HepG2 (cell line): ENCODE measurements around the gene DDAH2. TPM values are rescaled to one million over a fixed set of nuclear protein-coding genes. Genes with fewer than 3 reads are reported as not detected.

Experiments
- AFF4 ChIP-seq: sonication (generic); formaldehyde crosslinking; IDR thresholded peaks from 2 replicates; pipeline ENCODE4 v1.4.0; 2020; ENCODE audit warnings: missing genetic modification reagents
- AKAP8 ChIP-seq: sonication (generic); formaldehyde crosslinking; IDR thresholded peaks from 2 replicates; pipeline ENCODE4 v1.5.1; 2020; ENCODE audit warnings: mild to moderate bottlenecking, missing genetic modification reagents
- BCL6 ChIP-seq: IDR thresholded peaks from 2 replicates; pipeline ENCODE4 v1.6.1; 2016; ENCODE audit warnings: missing genetic modification reagents, missing compliant biosample characterization
- CBX5 ChIP-seq: sonication (generic); formaldehyde crosslinking; IDR thresholded peaks from 2 replicates; pipeline ENCODE4 v1.4.0; 2020; ENCODE audit warnings: missing genetic modification reagents, borderline replicate concordance
- CEBPB ChIP-seq: IDR thresholded peaks from 2 replicates; pipeline ENCODE4 v1.6.1; 2011; ENCODE audit warnings: low read depth, low read length, improper control_type of control experiment, borderline replicate concordance
- FLYWCH1 ChIP-seq: sonication (generic); formaldehyde crosslinking; IDR thresholded peaks from 2 replicates; pipeline ENCODE4 v1.8.1; 2023; ENCODE audit warnings: mild to moderate bottlenecking, missing genetic modification reagents
- HMGA1 ChIP-seq: sonication (generic); formaldehyde crosslinking; conservative IDR thresholded peaks from 2 replicates; pipeline ENCODE4 v1.4.0; 2020; ENCODE audit warnings: missing genetic modification reagents
- KLF11 ChIP-seq: IDR thresholded peaks from 2 replicates; pipeline ENCODE4 v1.6.1; 2016; ENCODE audit warnings: missing compliant biosample characterization
- KMT2A ChIP-seq: sonication (generic); formaldehyde crosslinking; IDR thresholded peaks from 2 replicates; pipeline ENCODE4 v1.4.0; 2020; ENCODE audit warnings: missing genetic modification reagents
- MIER3 ChIP-seq: IDR thresholded peaks from 2 replicates; pipeline ENCODE4 v1.6.1; 2016; ENCODE audit warnings: missing compliant biosample characterization, borderline replicate concordance
- NCOR1 ChIP-seq: fragments of 200-600 bp; sonication (generic); IDR thresholded peaks from 2 replicates; pipeline ENCODE4 v1.7.0; 2017; ENCODE audit warnings: antibody characterized with exemption, low read length, borderline replicate concordance
- NFE2 ChIP-seq: sonication (generic); formaldehyde crosslinking; IDR thresholded peaks from 2 replicates; pipeline ENCODE4 v1.4.0; 2020; ENCODE audit warnings: missing genetic modification reagents
- PHF5A ChIP-seq: IDR thresholded peaks from one replicate; pipeline ENCODE4 v1.6.1; 2018; ENCODE audit warnings: low read depth, missing genetic modification reagents; ENCODE audit not compliant: unreplicated experiment
- RBM39 ChIP-seq: fragments of 200-400 bp; formaldehyde crosslinking; IDR thresholded peaks from one replicate; pipeline ENCODE4 v1.6.1; 2018; ENCODE audit warnings: antibody characterized with exemption, mild to moderate bottlenecking, low read depth, low read length; ENCODE audit not compliant: poor library complexity, severe bottlenecking
- TEAD3 ChIP-seq: optimal IDR thresholded peaks from 2 replicates; pipeline ENCODE3; 2016; ENCODE audit warnings: borderline replicate concordance
- ZEB1 ChIP-seq: IDR thresholded peaks from 2 replicates; pipeline ENCODE4 v1.6.1; 2012; ENCODE audit warnings: mild to moderate bottlenecking, low read depth, inconsistent platforms; ENCODE audit not compliant: insufficient replicate concordance
- ZFX ChIP-seq: sonication (generic); formaldehyde crosslinking; IDR thresholded peaks from 2 replicates; pipeline ENCODE4 v1.4.0; 2020; ENCODE audit warnings: mild to moderate bottlenecking, low read depth, missing genetic modification reagents, moderate library complexity
- ZNF121 ChIP-seq: sonication (generic); formaldehyde crosslinking; IDR thresholded peaks from 2 replicates; pipeline ENCODE4 v1.5.0; 2020; ENCODE audit warnings: mild to moderate bottlenecking, missing genetic modification reagents
- ZNF180 ChIP-seq: sonication (generic); formaldehyde crosslinking; IDR thresholded peaks from 2 replicates; pipeline ENCODE4 v1.4.0; 2020; ENCODE audit warnings: low read depth, missing genetic modification reagents, borderline replicate concordance
- ZNF224 ChIP-seq: sonication (generic); formaldehyde crosslinking; IDR thresholded peaks from 2 replicates; pipeline ENCODE4 v1.5.0; 2020; ENCODE audit warnings: mild to moderate bottlenecking, missing genetic modification reagents
- ZNF292 ChIP-seq: sonication (generic); formaldehyde crosslinking; IDR thresholded peaks from 2 replicates; pipeline ENCODE4 v1.8.1; 2022; ENCODE audit warnings: mild to moderate bottlenecking, low read depth, missing genetic modification reagents, borderline replicate concordance
- ZNF329 ChIP-seq: sonication (generic); formaldehyde crosslinking; IDR thresholded peaks from 2 replicates; pipeline ENCODE4 v1.9.0; 2021; ENCODE audit warnings: low read depth, mild to moderate bottlenecking, missing genetic modification reagents
- ZNF496 ChIP-seq: sonication (generic); formaldehyde crosslinking; IDR thresholded peaks from 2 replicates; pipeline ENCODE4 v1.8.1; 2023; ENCODE audit warnings: mild to moderate bottlenecking, moderate library complexity, missing genetic modification reagents; ENCODE audit not compliant: insufficient replicate concordance
- ZNF530 ChIP-seq: sonication (generic); formaldehyde crosslinking; IDR thresholded peaks from 2 replicates; pipeline ENCODE4 v1.5.0; 2020; ENCODE audit warnings: low read depth, mild to moderate bottlenecking, missing genetic modification reagents
- ZNF749 ChIP-seq: sonication (generic); formaldehyde crosslinking; IDR thresholded peaks from 2 replicates; pipeline ENCODE4 v1.8.0; 2022; ENCODE audit warnings: mild to moderate bottlenecking, missing genetic modification reagents, moderate library complexity, borderline replicate concordance
- ZNF75D ChIP-seq: sonication (generic); formaldehyde crosslinking; IDR thresholded peaks from 2 replicates; pipeline ENCODE4 v1.8.1; 2023; ENCODE audit warnings: missing genetic modification reagents, mild to moderate bottlenecking, borderline replicate concordance
- ZNF780A ChIP-seq: sonication (generic); formaldehyde crosslinking; IDR thresholded peaks from 2 replicates; pipeline ENCODE4 v1.8.0; 2022; ENCODE audit warnings: mild to moderate bottlenecking, missing genetic modification reagents, moderate library complexity
- polyA plus RNA-seq, 8 experiments: library from polyadenylated mRNA; depleted of rRNA in 3 of 8; stranded (reverse) in 7 of 8; unstranded in 1 of 8; fragments of >200 nt; fragmentation: Illumina TruSeq in 4 of 8; extraction: Trizol in 4 of 8; gene quantifications; 2 replicates each; pipeline versions ENCODE4 v1.2.1 to v1.2.3, GENCODE V29; 2011 to 2016; ENCODE audit warnings: low read depth in 4 of 8, missing spikeins in 1 of 8, mixed read lengths in 1 of 8; ENCODE audit not compliant: insufficient read depth in 1 of 8
- total RNA-seq, 5 experiments: library from RNA; depleted of rRNA; stranded (reverse); fragments of >200 nt; fragmentation: Illumina TruSeq; extraction: Trizol; gene quantifications; 2 replicates each; pipeline ENCODE4 v1.2.3, GENCODE V29; 2016; ENCODE audit warnings: low read depth in 1 of 5
- TF ChIP-seq, protein P1 (sequence below): sonication (generic); formaldehyde crosslinking; conservative IDR thresholded peaks from 2 replicates; pipeline ENCODE4 v1.8.0; 2022; ENCODE audit warnings: missing genetic modification reagents

DDAH2 gene
- total and polyA plus RNA-seq, 2 of the 13 experiments (the other 11 are each of a cell fraction or from before 2014, with no cell fraction given), result 16.4 to 21.1 TPM

DNA sequence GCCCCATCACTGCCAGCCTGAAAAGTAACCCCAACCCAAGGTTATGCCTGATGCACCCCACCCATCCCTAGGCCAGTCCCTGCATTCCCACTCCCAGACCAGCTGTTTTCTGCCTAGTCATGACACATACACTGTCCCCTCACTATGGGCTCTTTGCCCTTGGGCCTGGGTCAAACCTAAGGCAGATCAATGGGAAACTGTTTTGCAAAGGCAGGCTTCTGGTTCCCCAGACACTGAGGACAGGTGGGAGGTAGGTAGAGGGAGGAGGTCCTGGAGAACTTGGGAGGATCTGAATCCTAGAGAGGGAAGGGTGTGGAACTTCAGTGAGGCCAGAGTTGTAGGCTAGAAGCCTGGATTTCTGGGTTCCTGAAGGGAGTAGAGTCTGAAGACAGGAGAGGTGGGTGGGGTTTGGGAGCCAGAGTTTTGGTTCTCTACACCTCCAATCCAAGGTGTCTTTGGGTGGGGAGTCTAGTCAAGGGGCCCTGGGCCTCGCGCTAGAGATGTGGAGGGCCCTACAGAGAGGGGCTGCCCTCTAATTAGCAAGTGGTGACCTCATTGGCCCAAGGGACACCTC is 5.2 kb upstream of the DDAH2 start (continued):
- TF ChIP-seq AFF4 (CRISPR knock-in tag) (no peak), ZNF780A (no peak), ZNF121 (no peak), ZEB1 (no peak), ZNF530 (CRISPR knock-in tag) (no peak), ZNF496 (CRISPR knock-in tag) (no peak), RBM39 (no peak), ZNF224 (no peak), AKAP8 (CRISPR knock-in tag) (no peak), ZNF292 (CRISPR knock-in tag) (no peak), ZNF329 (CRISPR knock-in tag) (no peak), CEBPB (no peak), CBX5 (no peak), ZNF180 (no peak), NFE2 (CRISPR knock-in tag) (peak; percentile 75; the same call in 1 of the 2 replicates), FLYWCH1 (CRISPR knock-in tag) (no peak), KLF11 (CRISPR knock-in tag) (no peak), ZNF749 (CRISPR knock-in tag) (no peak), TEAD3 (CRISPR knock-in tag) (no peak), ZFX (CRISPR knock-in tag) (no peak), PHF5A (CRISPR knock-in tag) (no peak), NCOR1 (no peak), BCL6 (CRISPR knock-in tag) (no peak), KMT2A (CRISPR knock-in tag) (no peak), MIER3 (CRISPR knock-in tag) (no peak), HMGA1 (CRISPR knock-in tag) (no peak), ZNF75D (CRISPR knock-in tag) (no peak)
- TF ChIP-seq, protein P1, sequence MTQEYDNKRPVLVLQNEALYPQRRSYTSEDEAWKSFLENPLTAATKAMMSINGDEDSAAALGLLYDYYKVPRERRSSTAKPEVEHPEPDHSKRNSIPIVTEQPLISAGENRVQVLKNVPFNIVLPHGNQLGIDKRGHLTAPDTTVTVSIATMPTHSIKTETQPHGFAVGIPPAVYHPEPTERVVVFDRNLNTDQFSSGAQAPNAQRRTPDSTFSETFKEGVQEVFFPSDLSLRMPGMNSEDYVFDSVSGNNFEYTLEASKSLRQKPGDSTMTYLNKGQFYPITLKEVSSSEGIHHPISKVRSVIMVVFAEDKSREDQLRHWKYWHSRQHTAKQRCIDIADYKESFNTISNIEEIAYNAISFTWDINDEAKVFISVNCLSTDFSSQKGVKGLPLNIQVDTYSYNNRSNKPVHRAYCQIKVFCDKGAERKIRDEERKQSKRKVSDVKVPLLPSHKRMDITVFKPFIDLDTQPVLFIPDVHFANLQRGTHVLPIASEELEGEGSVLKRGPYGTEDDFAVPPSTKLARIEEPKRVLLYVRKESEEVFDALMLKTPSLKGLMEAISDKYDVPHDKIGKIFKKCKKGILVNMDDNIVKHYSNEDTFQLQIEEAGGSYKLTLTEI (CRISPR knock-in tag), result no peak
